ENCODE results near the gene SRGAP1.

DNA sequence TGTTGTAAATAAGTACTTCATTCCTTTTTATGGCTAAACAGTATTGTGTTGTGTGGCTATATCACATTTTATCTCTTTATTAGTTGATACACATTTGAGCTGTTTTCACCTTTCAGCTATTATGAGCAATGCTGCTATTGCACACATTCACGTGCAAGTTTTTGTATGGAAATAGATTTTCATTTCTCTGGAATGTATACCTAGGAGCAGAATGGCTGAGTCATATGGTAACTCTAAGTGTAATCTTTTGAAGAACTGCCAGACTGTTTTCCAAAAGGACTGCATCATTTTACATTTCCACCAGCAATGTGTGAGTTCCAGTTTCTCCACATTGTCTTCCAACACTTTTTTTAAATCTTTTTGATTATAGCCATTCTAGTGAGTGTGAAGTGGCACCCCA lies 134.0 kb downstream of the SRGAP1 start:
- TF ChIP-seq, protein P1, sequence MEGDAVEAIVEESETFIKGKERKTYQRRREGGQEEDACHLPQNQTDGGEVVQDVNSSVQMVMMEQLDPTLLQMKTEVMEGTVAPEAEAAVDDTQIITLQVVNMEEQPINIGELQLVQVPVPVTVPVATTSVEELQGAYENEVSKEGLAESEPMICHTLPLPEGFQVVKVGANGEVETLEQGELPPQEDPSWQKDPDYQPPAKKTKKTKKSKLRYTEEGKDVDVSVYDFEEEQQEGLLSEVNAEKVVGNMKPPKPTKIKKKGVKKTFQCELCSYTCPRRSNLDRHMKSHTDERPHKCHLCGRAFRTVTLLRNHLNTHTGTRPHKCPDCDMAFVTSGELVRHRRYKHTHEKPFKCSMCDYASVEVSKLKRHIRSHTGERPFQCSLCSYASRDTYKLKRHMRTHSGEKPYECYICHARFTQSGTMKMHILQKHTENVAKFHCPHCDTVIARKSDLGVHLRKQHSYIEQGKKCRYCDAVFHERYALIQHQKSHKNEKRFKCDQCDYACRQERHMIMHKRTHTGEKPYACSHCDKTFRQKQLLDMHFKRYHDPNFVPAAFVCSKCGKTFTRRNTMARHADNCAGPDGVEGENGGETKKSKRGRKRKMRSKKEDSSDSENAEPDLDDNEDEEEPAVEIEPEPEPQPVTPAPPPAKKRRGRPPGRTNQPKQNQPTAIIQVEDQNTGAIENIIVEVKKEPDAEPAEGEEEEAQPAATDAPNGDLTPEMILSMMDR (IDR thresholded peaks at IDR 0.05) = no peak
- TF ChIP-seq POLR2A (IDR thresholded peaks at IDR 0.05; ENCODE audit: low read depth) = no peak
